ENCODE data around the gene TNKS2.
"Not testable (repeated sequence)": the region's sequence is repeated elsewhere in the genome, so short reads cannot be mapped to it uniquely, and the experiment has no call there.

Gene TNKS2

GRCh38 chr10:91879515-91880170 is 81.4 kb downstream of the TNKS2 start:
- DNase-seq, result no peak

GRCh38 chr10:91880310-91880709 is 82.1 kb downstream of the TNKS2 start:
- no peak for DNase-seq

- no peak for DNase-seq
Observed at GRCh38 chr10:91883549-91884444, 85.6 kb downstream of the TNKS2 start.

GRCh38 chr10:91884536-91884935 is 86.3 kb downstream of the TNKS2 start:
- no peak for DNase-seq

- DNase-seq, result no peak
Observed at GRCh38 chr10:91885362-91886079, 87.3 kb downstream of the TNKS2 start.

- DNase-seq, result no peak
Observed at GRCh38 chr10:91886954-91887271, 88.7 kb downstream of the TNKS2 start.

GRCh38 chr10:91887272-91888076 is 89.2 kb downstream of the TNKS2 start:
- no peak for DNase-seq

GRCh38 chr10:91891125-91892001 is 93.1 kb downstream of the TNKS2 start:
- no peak for DNase-seq

GRCh38 chr10:91893051-91893450 is 94.8 kb downstream of the TNKS2 start:
- no peak for DNase-seq

GRCh38 chr10:91894261-91894685 is 96.0 kb downstream of the TNKS2 start:
- not testable (repeated sequence) for DNase-seq

GRCh38 chr10:91896212-91896756 is 98.1 kb downstream of the TNKS2 start:
- DNase-seq, result no peak

- no peak for DNase-seq
Observed at GRCh38 chr10:91897421-91897820, 99.2 kb downstream of the TNKS2 start.

- DNase-seq, result peak; percentile 80
Observed at GRCh38 chr10:91901784-91902677, 103.8 kb downstream of the TNKS2 start.

GRCh38 chr10:91907033-91907594 is 108.9 kb downstream of the TNKS2 start:
- DNase-seq, result no peak

GRCh38 chr10:91907914-91908336 is 109.7 kb downstream of the TNKS2 start:
- DNase-seq, result peak; percentile 58

GRCh38 chr10:91908337-91909116 is 110.3 kb downstream of the TNKS2 start:
- DNase-seq, result peak; percentile 97

GRCh38 chr10:91909117-91909677 is 111.0 kb downstream of the TNKS2 start, which contains the start of gene FGFBP3:
Gene FGFBP3 (minus strand): TSS chr10:91909486. CDS start chr10:91908969, 517 bp downstream.
- DNase-seq, result peak; percentile 88

GRCh38 chr10:91910467-91910866 is 112.2 kb downstream of the TNKS2 start:
- DNase-seq, result no peak
